Panc1 (cell line): ENCODE data around the gene CCDC88A.

ENCODE experiments used
- TCF7L2 ChIP-seq: IDR thresholded peaks from 2 replicates; pipeline ENCODE4 v1.6.1; 2011; ENCODE audit warnings: mild to moderate bottlenecking, low read depth, low read length, inconsistent platforms
- TF ChIP-seq, protein P1 (sequence below): fragments of 450-650 bp; IDR thresholded peaks from 2 replicates; pipeline ENCODE4 v1.5.1; 2017; ENCODE audit warnings: mild to moderate bottlenecking

- TF ChIP-seq, protein P1, sequence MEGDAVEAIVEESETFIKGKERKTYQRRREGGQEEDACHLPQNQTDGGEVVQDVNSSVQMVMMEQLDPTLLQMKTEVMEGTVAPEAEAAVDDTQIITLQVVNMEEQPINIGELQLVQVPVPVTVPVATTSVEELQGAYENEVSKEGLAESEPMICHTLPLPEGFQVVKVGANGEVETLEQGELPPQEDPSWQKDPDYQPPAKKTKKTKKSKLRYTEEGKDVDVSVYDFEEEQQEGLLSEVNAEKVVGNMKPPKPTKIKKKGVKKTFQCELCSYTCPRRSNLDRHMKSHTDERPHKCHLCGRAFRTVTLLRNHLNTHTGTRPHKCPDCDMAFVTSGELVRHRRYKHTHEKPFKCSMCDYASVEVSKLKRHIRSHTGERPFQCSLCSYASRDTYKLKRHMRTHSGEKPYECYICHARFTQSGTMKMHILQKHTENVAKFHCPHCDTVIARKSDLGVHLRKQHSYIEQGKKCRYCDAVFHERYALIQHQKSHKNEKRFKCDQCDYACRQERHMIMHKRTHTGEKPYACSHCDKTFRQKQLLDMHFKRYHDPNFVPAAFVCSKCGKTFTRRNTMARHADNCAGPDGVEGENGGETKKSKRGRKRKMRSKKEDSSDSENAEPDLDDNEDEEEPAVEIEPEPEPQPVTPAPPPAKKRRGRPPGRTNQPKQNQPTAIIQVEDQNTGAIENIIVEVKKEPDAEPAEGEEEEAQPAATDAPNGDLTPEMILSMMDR, result no peak
- TF ChIP-seq TCF7L2, result no peak
Observed at GRCh38 chr2:55365303-55365702, 54.4 kb downstream of the CCDC88A start.
